ENCODE results near the gene NBPF10.
"Not testable (repeated sequence)": the region's sequence is repeated elsewhere in the genome, so short reads cannot be mapped to it uniquely, and the experiment has no call there.

Gene NBPF10, protein sequence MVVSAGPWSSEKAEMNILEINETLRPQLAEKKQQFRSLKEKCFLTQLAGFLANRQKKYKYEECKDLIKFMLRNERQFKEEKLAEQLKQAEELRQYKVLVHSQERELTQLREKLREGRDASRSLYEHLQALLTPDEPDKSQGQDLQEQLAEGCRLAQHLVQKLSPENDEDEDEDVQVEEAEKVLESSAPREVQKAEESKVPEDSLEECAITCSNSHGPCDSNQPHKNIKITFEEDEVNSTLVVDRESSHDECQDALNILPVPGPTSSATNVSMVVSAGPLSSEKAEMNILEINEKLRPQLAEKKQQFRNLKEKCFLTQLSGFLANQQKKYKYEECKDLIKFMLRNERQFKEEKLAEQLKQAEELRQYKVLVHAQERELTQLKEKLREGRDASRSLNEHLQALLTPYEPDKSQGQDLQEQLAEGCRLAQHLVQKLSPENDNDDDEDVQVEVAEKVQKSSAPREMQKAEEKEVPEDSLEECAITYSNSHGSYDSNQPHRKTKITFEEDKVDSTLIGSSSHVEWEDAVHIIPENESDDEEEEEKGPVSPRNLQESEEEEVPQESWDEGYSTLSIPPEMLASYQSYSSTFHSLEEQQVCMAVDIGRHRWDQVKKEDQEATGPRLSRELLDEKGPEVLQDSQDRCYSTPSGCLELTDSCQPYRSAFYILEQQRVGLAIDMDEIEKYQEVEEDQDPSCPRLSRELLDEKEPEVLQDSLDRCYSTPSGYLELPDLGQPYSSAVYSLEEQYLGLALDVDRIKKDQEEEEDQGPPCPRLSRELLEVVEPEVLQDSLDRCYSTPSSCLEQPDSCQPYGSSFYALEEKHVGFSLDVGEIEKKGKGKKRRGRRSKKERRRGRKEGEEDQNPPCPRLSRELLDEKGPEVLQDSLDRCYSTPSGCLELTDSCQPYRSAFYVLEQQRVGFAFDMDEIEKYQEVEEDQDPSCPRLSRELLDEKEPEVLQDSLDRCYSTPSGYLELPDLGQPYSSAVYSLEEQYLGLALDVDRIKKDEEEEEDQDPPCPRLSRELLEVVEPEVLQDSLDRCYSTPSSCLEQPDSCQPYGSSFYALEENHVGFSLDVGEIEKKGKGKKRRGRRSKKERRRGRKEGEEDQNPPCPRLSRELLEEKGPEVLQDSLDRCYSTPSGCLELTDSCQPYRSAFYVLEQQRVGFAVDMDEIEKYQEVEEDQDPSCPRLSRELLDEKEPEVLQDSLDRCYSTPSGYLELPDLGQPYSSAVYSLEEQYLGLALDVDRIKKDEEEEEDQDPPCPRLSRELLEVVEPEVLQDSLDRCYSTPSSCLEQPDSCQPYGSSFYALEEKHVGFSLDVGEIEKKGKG (N-terminal part only)

GRCh38 chr1:146144465-146144864 lies at the start of gene NBPF10:
Gene NBPF10 (minus strand): TSS chr1:146144804. CDS start chr1:146144769, 35 bp downstream.
- DNase-seq (ENCODE audit: low read depth in 2 of 2, low spot score in 1 of 2): not testable (repeated sequence)

- DNase-seq (ENCODE audit: low read depth in 2 of 2, low spot score in 1 of 2): not testable (repeated sequence)
Observed at GRCh38 chr1:146174531-146174930, 29.9 kb upstream of the NBPF10 start.

- DNase-seq (ENCODE audit: low read depth in 2 of 2, low spot score in 1 of 2): not testable (repeated sequence)
Observed at GRCh38 chr1:146167740-146168139, 23.1 kb upstream of the NBPF10 start.

DNA sequence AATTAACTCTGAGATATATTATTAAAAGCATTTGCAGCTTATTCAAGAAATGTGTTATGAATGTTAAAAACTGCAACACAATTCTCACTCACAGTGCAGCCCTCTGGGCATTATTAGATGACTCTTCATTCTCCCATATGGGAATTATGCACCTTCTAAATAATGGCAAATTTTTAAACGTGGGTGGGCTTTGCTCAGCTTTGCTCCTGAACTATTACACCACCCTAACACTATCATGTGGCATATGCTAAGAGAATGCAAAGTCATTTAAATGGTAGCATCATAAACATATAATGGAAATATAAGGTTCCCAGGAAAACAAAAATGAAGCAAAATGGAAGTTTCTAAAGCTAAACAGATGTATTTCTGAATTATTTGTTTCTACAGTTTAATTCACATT lies 22.7 kb upstream of the NBPF10 start:
- DNase-seq (ENCODE audit: low read depth in 2 of 2, low spot score in 1 of 2): not testable (repeated sequence)
